Adipocyte (in vitro differentiated cells): ENCODE measurements around the gene SASS6.

Source experiments
- DNase-seq: peaks from one replicate; pipeline ENCODE4 v3.0.0-alpha.2; 2015; ENCODE audit warnings: low read depth
- H3K27me3 ChIP-seq: replicated peaks from 2 replicates; pipeline ENCODE4 v1.7.0; 2013; ENCODE audit warnings: mild to moderate bottlenecking, low read length, moderate library complexity; ENCODE audit not compliant: control insufficient read depth, insufficient read depth
- H3K36me3 ChIP-seq: 2 replicates; pipeline ENCODE4 v1.7.0; 2013; ENCODE audit warnings: low read length, mild to moderate bottlenecking, moderate library complexity; ENCODE audit not compliant: control insufficient read depth, insufficient read depth, severe bottlenecking
- H3K4me1 ChIP-seq: 2 replicates; pipeline ENCODE4 v1.7.0; 2013; ENCODE audit warnings: mild to moderate bottlenecking, low read length, moderate library complexity; ENCODE audit not compliant: control insufficient read depth, insufficient read depth
- H3K4me3 ChIP-seq: 2 replicates; pipeline ENCODE4 v1.7.0; 2013; ENCODE audit warnings: mild to moderate bottlenecking, low read length, moderate library complexity
- H3K9ac ChIP-seq: 2 replicates; pipeline ENCODE4 v1.7.0; 2013; ENCODE audit warnings: mild to moderate bottlenecking, low read length, moderate library complexity
- H3K9me3 ChIP-seq: 2 replicates; pipeline ENCODE4 v1.7.0; 2013; ENCODE audit warnings: mild to moderate bottlenecking, low read length, moderate library complexity; ENCODE audit not compliant: control insufficient read depth

Gene SASS6

DNA sequence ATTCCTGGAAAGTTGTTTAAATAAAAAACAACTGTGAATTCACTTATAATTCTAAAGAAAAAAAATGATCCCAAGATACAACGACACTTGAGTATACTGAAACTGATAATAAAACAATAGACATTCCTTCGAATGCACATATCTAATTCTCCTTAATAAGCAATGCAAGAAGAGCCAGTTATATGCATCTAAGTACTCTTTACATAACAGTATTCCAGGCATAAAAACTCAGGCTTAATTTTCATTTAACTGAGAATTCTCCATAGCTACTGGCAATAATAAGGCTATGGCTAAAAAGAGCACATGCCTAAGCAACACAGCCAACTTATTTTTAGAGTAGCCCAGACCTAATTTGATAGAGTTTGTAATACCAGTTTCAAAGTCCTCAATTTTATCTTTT, 31.2 kb downstream of the SASS6 start:
- Histone ChIP-seq H3K27me3 (no peaks in the 10 kb centered on the region), H3K9ac (no peak overlapping the region), H3K9me3 (no peaks in the 10 kb centered on the region), H3K36me3 (no peaks in the 10 kb centered on the region), H3K4me3 (no peak overlapping the region), H3K4me1 (peaks cover 8% of the 10 kb centered on the region)
- no peak for DNase-seq

- DNase-seq: peak; percentile 4
- no peaks in the 10 kb centered on the region for H3K36me3 ChIP-seq
Observed at GRCh38 chr1:100100202-100100601, 32.5 kb downstream of the SASS6 start.

GRCh38 chr1:100090471-100090870, 42.3 kb downstream of the SASS6 start:
- Histone ChIP-seq H3K4me1 (no peaks in the 10 kb centered on the region), H3K9ac (no peak overlapping the region), H3K36me3 (peaks cover 5% of the 10 kb centered on the region), H3K4me3 (no peak overlapping the region), H3K9me3 (peaks cover 5% of the 10 kb centered on the region), H3K27me3 (no peaks in the 10 kb centered on the region)
- DNase-seq: no peak

More at GRCh38 chr1:100100202-100100601, 32.5 kb downstream of the SASS6 start:
- no peak overlapping the region for H3K9ac ChIP-seq
- no peak overlapping the region for H3K4me3 ChIP-seq
- H3K27me3 ChIP-seq: no peaks in the 10 kb centered on the region
- peaks cover 8% of the 10 kb centered on the region for H3K4me1 ChIP-seq
- H3K9me3 ChIP-seq: peaks cover 3% of the 10 kb centered on the region

DNA sequence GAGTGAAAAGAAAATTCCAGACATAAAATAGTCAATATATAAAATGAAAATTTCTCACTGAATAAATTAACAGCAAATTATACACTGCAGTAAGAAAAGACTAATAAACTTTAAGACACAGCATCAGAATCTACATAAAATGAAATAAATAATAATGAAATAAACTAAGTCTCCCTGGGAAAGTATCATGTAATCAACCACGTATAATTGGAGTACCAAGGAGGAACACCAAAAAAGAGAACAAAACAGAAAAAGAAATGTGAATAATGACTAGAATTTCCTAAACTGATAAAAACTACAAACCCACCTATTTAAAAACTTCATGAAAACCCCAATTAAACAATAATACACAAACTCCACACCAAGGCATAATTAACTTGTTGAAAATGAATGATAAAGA, 43.6 kb downstream of the SASS6 start:
- H3K36me3 ChIP-seq: peaks cover 10% of the 10 kb centered on the region
- no peaks in the 10 kb centered on the region for H3K4me1 ChIP-seq
- DNase-seq: no peak
- H3K9me3 ChIP-seq: no peaks in the 10 kb centered on the region
- H3K4me3 ChIP-seq: no peak overlapping the region
- no peak overlapping the region for H3K9ac ChIP-seq
- H3K27me3 ChIP-seq: no peaks in the 10 kb centered on the region

GRCh38 chr1:100087396-100087795, 45.3 kb downstream of the SASS6 start:
- Histone ChIP-seq H3K9ac (no peak overlapping the region), H3K27me3 (no peaks in the 10 kb centered on the region), H3K4me3 (no peak overlapping the region), H3K36me3 (peaks cover 24% of the 10 kb centered on the region), H3K4me1 (peaks cover 2% of the 10 kb centered on the region), H3K9me3 (no peaks in the 10 kb centered on the region)
- no peak for DNase-seq

GRCh38 chr1:100080331-100080730, 52.4 kb downstream of the SASS6 start:
- Histone ChIP-seq H3K9me3 (no peaks in the 10 kb centered on the region), H3K4me1 (peaks cover 26% of the 10 kb centered on the region), H3K27me3 (no peaks in the 10 kb centered on the region), H3K36me3 (peaks cover 63% of the 10 kb centered on the region), H3K4me3 (no peak overlapping the region), H3K9ac (no peak overlapping the region)
- no peak for DNase-seq

DNA sequence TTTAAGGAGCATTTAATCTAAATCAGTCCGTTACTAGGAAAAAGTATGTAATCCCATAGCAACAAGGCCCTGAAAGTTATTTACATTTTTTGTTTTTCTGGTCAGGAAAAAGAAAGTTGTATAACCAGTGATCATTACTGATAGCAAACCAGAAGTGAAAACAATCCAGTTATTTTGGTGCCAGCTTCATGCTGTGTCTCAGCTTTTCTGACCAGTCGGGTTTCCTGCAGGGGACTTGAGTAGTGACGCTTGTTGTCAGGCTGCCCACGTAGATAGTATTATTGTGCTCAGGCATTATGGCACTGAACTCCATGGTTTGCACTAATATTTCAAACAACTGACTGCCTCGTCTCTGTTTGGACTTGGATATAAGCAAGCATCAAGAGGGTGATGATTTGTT, 55.2 kb downstream of the SASS6 start:
- Histone ChIP-seq H3K9me3 (no peaks in the 10 kb centered on the region), H3K4me1 (peaks cover 31% of the 10 kb centered on the region), H3K36me3 (peaks cover 61% of the 10 kb centered on the region)

GRCh38 chr1:100076744-100077143, 56.0 kb downstream of the SASS6 start:
- Histone ChIP-seq H3K27me3 (no peaks in the 10 kb centered on the region), H3K4me3 (no peak overlapping the region), H3K4me1 (peaks cover 23% of the 10 kb centered on the region), H3K36me3 (peaks cover 63% of the 10 kb centered on the region), H3K9me3 (no peaks in the 10 kb centered on the region), H3K9ac (no peak overlapping the region)
- no peak for DNase-seq

More for the DNA sequence above, 55.2 kb downstream of the SASS6 start:
- Histone ChIP-seq H3K4me3 (no peak overlapping the region), H3K9ac (no peak overlapping the region), H3K27me3 (no peaks in the 10 kb centered on the region)
- no peak for DNase-seq

- Histone ChIP-seq H3K9me3 (no peaks in the 10 kb centered on the region), H3K4me1 (peaks cover 19% of the 10 kb centered on the region), H3K4me3 (peak overlapping the region; percentile 5), H3K9ac (no peak overlapping the region), H3K36me3 (peaks cover 67% of the 10 kb centered on the region), H3K27me3 (no peaks in the 10 kb centered on the region)
- no peak for DNase-seq
Observed at GRCh38 chr1:100076319-100076718, 56.4 kb downstream of the SASS6 start.

GRCh38 chr1:100075773-100076172, 57.0 kb downstream of the SASS6 start:
- Histone ChIP-seq H3K27me3 (no peaks in the 10 kb centered on the region), H3K9me3 (no peaks in the 10 kb centered on the region), H3K4me1 (peaks cover 14% of the 10 kb centered on the region), H3K36me3 (peaks cover 67% of the 10 kb centered on the region), H3K4me3 (peak overlapping the region; percentile 5), H3K9ac (peak overlapping the region; percentile 45)
- peak; percentile 10 for DNase-seq

- H3K9me3 ChIP-seq: no peaks in the 10 kb centered on the region
- no peak overlapping the region for H3K4me3 ChIP-seq
- H3K4me1 ChIP-seq: peaks cover 12% of the 10 kb centered on the region
- DNase-seq: no peak
- H3K36me3 ChIP-seq: peaks cover 69% of the 10 kb centered on the region
- H3K9ac ChIP-seq: no peak overlapping the region
- H3K27me3 ChIP-seq: no peaks in the 10 kb centered on the region
Observed at GRCh38 chr1:100074604-100075395, 57.9 kb downstream of the SASS6 start.

- Histone ChIP-seq H3K4me1 (peaks cover 12% of the 10 kb centered on the region), H3K9me3 (no peaks in the 10 kb centered on the region), H3K4me3 (no peak overlapping the region), H3K9ac (no peak overlapping the region), H3K36me3 (peaks cover 70% of the 10 kb centered on the region), H3K27me3 (no peaks in the 10 kb centered on the region)
- no peak for DNase-seq
Observed at GRCh38 chr1:100073531-100073930, 59.2 kb downstream of the SASS6 start.
